SU-DHL-6 (cell line): Measurements from ENCODE around the gene ACOX2.

Experiments
- H2AFZ ChIP-seq: fragments of 200-600 bp; sonication (generic); 2 replicates; pipeline ENCODE4 v1.6.1; 2014; ENCODE audit warnings: low read depth, mild to moderate bottlenecking, moderate library complexity, mixed read lengths, antibody characterized with exemption, low read length; ENCODE audit not compliant: severe bottlenecking
- H3F3A ChIP-seq: fragments of 200-600 bp; shearing (Covaris generic); 2 replicates; pipeline ENCODE4 v1.6.0; 2016; ENCODE audit warnings: antibody characterized with exemption, mild to moderate bottlenecking; ENCODE audit not compliant: insufficient read depth
- H3K27ac ChIP-seq: fragments of 200-600 bp; sonication (generic); 2 replicates; pipeline ENCODE4 v1.5.1; 2016; ENCODE audit warnings: low read depth, mild to moderate bottlenecking, low read length, moderate library complexity, mixed read lengths
- H3K27me3 ChIP-seq: fragments of 200-600 bp; sonication (generic), shearing (Covaris generic); 2 replicates; pipeline ENCODE4 v1.6.0; 2014; ENCODE audit warnings: mild to moderate bottlenecking, low read length
- H3K36me3 ChIP-seq: fragments of 200-600 bp; sonication (generic); 2 replicates; pipeline ENCODE4 v1.6.1; 2014; ENCODE audit warnings: mild to moderate bottlenecking, low read length, mixed read lengths
- H3K4me2 ChIP-seq: fragments of 300-600, 200-600 bp; shearing (Covaris generic), sonication (generic); 2 replicates; pipeline ENCODE4 v1.6.0; 2014; ENCODE audit warnings: low read length, low read depth, mild to moderate bottlenecking; ENCODE audit not compliant: poor library complexity, severe bottlenecking
- H3K4me3 ChIP-seq: fragments of 200-600 bp; sonication (generic); 2 replicates; pipeline ENCODE4 v1.5.1; 2014; ENCODE audit warnings: antibody characterized with exemption, low read length, mild to moderate bottlenecking, mixed read lengths; ENCODE audit not compliant: insufficient read depth, poor library complexity, severe bottlenecking
- H3K79me2 ChIP-seq: fragments of 200-600 bp; sonication (generic); 2 replicates; pipeline ENCODE4 v1.6.1; 2014; ENCODE audit warnings: mild to moderate bottlenecking, low read length, moderate library complexity; ENCODE audit not compliant: insufficient read depth
- H3K9ac ChIP-seq: fragments of 200-600 bp; sonication (generic); 2 replicates; pipeline ENCODE4 v1.7.0; 2014; ENCODE audit warnings: mild to moderate bottlenecking, low read length
- H3K9me2 ChIP-seq: fragments of 200-600 bp; sonication (generic); replicated peaks from 2 replicates; pipeline ENCODE4 v1.6.1; 2014; ENCODE audit warnings: low read length; ENCODE audit not compliant: insufficient read depth
- H3K9me3 ChIP-seq: fragments of 200-600 bp; sonication (generic); 2 replicates; pipeline ENCODE4 v1.6.1; 2014; ENCODE audit warnings: low read length, mixed read lengths; ENCODE audit not compliant: insufficient read depth
- H4K20me1 ChIP-seq: fragments of 200-600 bp; sonication (generic); 2 replicates; pipeline ENCODE4 v1.6.1; 2014; ENCODE audit warnings: low read depth, mild to moderate bottlenecking, antibody characterized with exemption, low read length, moderate library complexity, mixed read lengths
- EZH2phosphoT487 ChIP-seq: fragments of 200-600 bp; sonication (generic), shearing (Covaris generic); conservative IDR thresholded peaks from 2 replicates; pipeline ENCODE4 v1.6.1; 2018; ENCODE audit warnings: mild to moderate bottlenecking, antibody characterized with exemption, low read length, moderate library complexity, mixed read lengths
- TF ChIP-seq, protein P1 (sequence below): fragments of 200-600 bp; sonication (generic); IDR thresholded peaks from one replicate; pipeline ENCODE4 v1.5.1; 2017; ENCODE audit warnings: antibody characterized with exemption, mild to moderate bottlenecking, low read length, moderate library complexity; ENCODE audit not compliant: insufficient read depth, poor library complexity, severe bottlenecking

The ACOX2 gene

DNA sequence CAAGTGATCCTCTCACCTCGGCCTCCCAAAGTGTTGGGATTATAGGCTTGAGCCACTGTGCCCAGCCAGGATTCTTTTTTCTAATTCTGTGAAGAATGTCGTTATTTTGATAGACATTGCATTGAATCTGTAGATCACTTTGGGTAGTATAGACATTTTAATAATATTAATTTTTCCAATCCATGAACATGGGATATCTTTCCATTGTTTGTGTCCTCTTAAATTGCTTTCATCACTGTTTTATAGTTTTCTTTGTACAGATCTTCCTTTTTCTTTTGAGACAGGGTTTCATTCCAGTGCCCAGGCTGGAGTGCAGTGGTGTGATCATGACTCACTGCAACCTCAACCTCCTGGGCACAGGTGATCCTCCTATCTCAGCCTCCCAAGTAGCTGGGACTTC is 56.7 kb downstream of the ACOX2 start:
- H4K20me1 ChIP-seq, result no peaks in the 10 kb centered on the region
- H3K9ac ChIP-seq, result no peak overlapping the region
- H3K4me2 ChIP-seq, result no peak overlapping the region
- no peaks in the 10 kb centered on the region for H3F3A ChIP-seq
- no peak overlapping the region for H3K27ac ChIP-seq
- H3K79me2 ChIP-seq, result no peaks in the 10 kb centered on the region
- no peaks in the 10 kb centered on the region for H3K9me2 ChIP-seq
- TF ChIP-seq, protein P1, sequence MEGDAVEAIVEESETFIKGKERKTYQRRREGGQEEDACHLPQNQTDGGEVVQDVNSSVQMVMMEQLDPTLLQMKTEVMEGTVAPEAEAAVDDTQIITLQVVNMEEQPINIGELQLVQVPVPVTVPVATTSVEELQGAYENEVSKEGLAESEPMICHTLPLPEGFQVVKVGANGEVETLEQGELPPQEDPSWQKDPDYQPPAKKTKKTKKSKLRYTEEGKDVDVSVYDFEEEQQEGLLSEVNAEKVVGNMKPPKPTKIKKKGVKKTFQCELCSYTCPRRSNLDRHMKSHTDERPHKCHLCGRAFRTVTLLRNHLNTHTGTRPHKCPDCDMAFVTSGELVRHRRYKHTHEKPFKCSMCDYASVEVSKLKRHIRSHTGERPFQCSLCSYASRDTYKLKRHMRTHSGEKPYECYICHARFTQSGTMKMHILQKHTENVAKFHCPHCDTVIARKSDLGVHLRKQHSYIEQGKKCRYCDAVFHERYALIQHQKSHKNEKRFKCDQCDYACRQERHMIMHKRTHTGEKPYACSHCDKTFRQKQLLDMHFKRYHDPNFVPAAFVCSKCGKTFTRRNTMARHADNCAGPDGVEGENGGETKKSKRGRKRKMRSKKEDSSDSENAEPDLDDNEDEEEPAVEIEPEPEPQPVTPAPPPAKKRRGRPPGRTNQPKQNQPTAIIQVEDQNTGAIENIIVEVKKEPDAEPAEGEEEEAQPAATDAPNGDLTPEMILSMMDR, result no peak
- no peak for TF ChIP-seq EZH2phosphoT487
- no peaks in the 10 kb centered on the region for H3K9me3 ChIP-seq
- H3K27me3 ChIP-seq, result no peaks in the 10 kb centered on the region; the same call in 1 of the 2 replicates
- H3K36me3 ChIP-seq, result no peaks in the 10 kb centered on the region
- no peak overlapping the region for H3K4me3 ChIP-seq
- H2AFZ ChIP-seq, result no peak overlapping the region

DNA sequence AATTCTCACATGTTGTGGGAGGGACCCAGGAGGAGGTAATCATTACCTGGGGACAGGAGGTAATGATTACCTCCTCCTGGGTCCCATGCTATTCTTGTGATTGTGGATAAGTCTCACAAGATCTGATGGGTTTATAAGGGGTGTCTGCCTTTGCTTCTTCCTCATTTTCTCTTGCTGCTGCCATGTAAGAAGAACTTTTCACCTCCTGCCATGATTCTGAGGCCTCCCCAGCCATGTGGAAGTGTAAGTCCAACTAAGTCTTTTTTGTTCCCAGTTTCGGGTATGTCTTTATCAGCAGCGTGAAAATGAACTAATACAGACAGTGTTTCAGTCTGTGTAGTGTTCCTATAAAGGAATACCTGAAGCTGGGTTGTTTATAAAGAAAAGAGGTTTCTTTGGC is 58.2 kb downstream of the ACOX2 start:
- TF ChIP-seq, protein P1, result no peak
- TF ChIP-seq EZH2phosphoT487, result no peak
- Histone ChIP-seq H3K9me3 (no peaks in the 10 kb centered on the region), H3K36me3 (no peaks in the 10 kb centered on the region), H3K9ac (no peak overlapping the region), H3F3A (no peaks in the 10 kb centered on the region), H3K79me2 (no peaks in the 10 kb centered on the region), H3K9me2 (no peaks in the 10 kb centered on the region), H2AFZ (no peak overlapping the region), H3K4me2 (no peak overlapping the region), H3K4me3 (no peak overlapping the region), H3K27me3 (no peaks in the 10 kb centered on the region; the same call in 1 of the 2 replicates), H4K20me1 (no peaks in the 10 kb centered on the region), H3K27ac (no peak overlapping the region)

DNA sequence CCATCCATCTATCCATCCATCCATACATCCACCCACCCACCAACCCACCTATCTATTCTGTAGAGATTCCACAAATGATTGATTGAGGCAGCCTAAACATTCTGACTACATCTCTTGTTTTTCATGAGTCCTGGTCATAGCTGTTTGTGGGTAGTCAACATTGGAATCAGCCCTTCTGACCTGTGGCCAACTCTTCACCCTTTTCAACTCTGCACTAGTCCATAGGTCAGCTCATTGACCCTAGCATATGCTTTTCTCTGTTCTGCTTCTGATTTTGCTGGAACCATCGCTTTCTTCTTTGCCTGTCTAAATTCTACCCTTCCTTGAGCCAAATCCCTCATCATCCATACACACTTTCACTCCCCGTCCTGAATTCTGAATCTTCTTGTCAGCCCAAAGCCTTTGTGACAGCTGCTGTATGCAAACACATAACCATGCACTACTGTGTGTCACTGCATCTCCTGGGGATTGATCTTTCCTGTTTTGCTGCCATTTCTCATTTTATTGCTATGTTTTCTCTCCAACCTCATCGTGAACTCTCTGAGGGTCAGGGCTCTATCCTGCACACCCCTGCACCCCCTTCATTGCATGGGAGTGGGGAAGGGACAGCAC is 61.9 kb downstream of the ACOX2 start:
- Histone ChIP-seq H3K36me3 (no peaks in the 10 kb centered on the region), H2AFZ (no peak overlapping the region), H3K9me2 (no peaks in the 10 kb centered on the region), H3K27me3 (no peaks in the 10 kb centered on the region), H4K20me1 (no peaks in the 10 kb centered on the region), H3K27ac (no peak overlapping the region), H3F3A (no peaks in the 10 kb centered on the region), H3K79me2 (no peaks in the 10 kb centered on the region), H3K4me3 (no peak overlapping the region), H3K4me2 (no peak overlapping the region), H3K9me3 (no peaks in the 10 kb centered on the region), H3K9ac (no peak overlapping the region)
- TF ChIP-seq, protein P1, result no peak
- TF ChIP-seq EZH2phosphoT487, result no peak
